NT2/D1 (cell line): Measurements from ENCODE around the gene RGS14.

Experiments used
- YY1 ChIP-seq: IDR thresholded peaks from 2 replicates; pipeline ENCODE4 v1.6.1; 2011; ENCODE audit not compliant: insufficient read length, insufficient read depth
- ZNF274 ChIP-seq: IDR thresholded peaks from 2 replicates; pipeline ENCODE4 v1.6.1; 2011; ENCODE audit warnings: mild to moderate bottlenecking, low read depth, low read length

GRCh38 chr5:177378884-177379883, 21.5 kb downstream of the RGS14 start:
- TF ChIP-seq YY1: no peak
- TF ChIP-seq ZNF274: no peak
